ENCODE data around the gene GANC. TPM values are rescaled to one million over a fixed set of nuclear protein-coding genes. Genes with fewer than 3 reads are reported as not detected.

The GANC gene
- total and polyA plus RNA-seq, 2 experiments from 2014 or later, result 7.4 to 12.6 TPM

DNA sequence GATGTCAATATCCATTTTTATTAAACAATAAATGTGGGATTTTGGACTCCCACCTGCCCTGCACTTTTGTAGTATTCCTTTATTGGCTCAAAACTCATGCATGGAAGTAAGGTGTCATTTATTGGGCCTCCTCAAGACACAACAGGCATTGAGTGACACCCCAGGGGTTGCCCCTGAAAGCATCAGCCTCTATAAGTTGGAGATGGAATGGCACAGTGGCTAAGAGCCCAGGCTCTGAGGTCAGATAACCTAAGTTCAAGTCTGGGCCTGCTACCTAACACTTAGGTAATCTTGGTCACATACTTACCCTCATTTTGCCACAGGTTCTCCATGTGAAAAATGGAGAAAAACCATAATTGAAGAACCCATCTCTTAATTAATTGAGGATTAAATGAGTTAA, 90.9 kb downstream of the GANC start:
- H3K36me3 ChIP-seq (ENCODE audit: insufficient read depth), result no peaks in the 10 kb centered on the region; the same call in 1 of the 2 replicates

More for the DNA sequence above, 90.9 kb downstream of the GANC start:
- peaks cover 2% of the 10 kb centered on the region; the same call in 2 of the 3 replicates for H3K36me3 Mint-ChIP-seq (ENCODE audit: low read depth)
- ATAC-seq (peak; percentile 51), DNase-seq (ENCODE audit: low spot score) (no peak)
- no peaks in the 10 kb centered on the region for H3F3A ChIP-seq (replicated peaks; ENCODE audit: low read depth)
- no peak overlapping the region for H3K4me3 Mint-ChIP-seq
- peaks cover 24% of the 10 kb centered on the region for H3K4me1 ChIP-seq (ENCODE audit: insufficient read depth)
- H3K27me3 Mint-ChIP-seq (ENCODE audit: insufficient read depth, low read depth, poor library complexity), result peaks cover 10% of the 10 kb centered on the region
- H3K79me2 ChIP-seq (replicated peaks; ENCODE audit: insufficient read depth), result no peaks in the 10 kb centered on the region
- peaks cover 24% of the 10 kb centered on the region for H3K4me1 Mint-ChIP-seq
- H2AFZ ChIP-seq, result no peak overlapping the region
- H3K9me2 ChIP-seq (ENCODE audit: insufficient read depth), result peaks cover 31% of the 10 kb centered on the region
- H3K4me2 ChIP-seq, result 0 out of 2 replicates have a peak overlapping the region, but pooled peaks have one; percentile 36
- no peaks in the 10 kb centered on the region for H4K20me1 ChIP-seq (replicated peaks; ENCODE audit: insufficient read depth)
- H3K27me3 ChIP-seq (ENCODE audit: insufficient read depth), result no peaks in the 10 kb centered on the region
- H3K27ac Mint-ChIP-seq, result no peak overlapping the region
- peaks cover 8% of the 10 kb centered on the region for H3K9me3 Mint-ChIP-seq
- no peak overlapping the region for H3K27ac ChIP-seq (ENCODE audit: low read depth)
- no peak overlapping the region for H3K4me3 ChIP-seq
- TF ChIP-seq EZH2phosphoT487 (IDR thresholded peaks at IDR 0.05; ENCODE audit: unreplicated experiment), result no peak
- TF ChIP-seq ZNF114 (CRISPR knock-in tag; IDR thresholded peaks at IDR 0.05), result no peak
- TF ChIP-seq EZH2 (IDR thresholded peaks at IDR 0.05; ENCODE audit: low read depth, unreplicated experiment), result no peak
- no peak for TF ChIP-seq STAT1 (IDR thresholded peaks at IDR 0.05; ENCODE audit: unreplicated experiment)
- TF ChIP-seq, protein P1, sequence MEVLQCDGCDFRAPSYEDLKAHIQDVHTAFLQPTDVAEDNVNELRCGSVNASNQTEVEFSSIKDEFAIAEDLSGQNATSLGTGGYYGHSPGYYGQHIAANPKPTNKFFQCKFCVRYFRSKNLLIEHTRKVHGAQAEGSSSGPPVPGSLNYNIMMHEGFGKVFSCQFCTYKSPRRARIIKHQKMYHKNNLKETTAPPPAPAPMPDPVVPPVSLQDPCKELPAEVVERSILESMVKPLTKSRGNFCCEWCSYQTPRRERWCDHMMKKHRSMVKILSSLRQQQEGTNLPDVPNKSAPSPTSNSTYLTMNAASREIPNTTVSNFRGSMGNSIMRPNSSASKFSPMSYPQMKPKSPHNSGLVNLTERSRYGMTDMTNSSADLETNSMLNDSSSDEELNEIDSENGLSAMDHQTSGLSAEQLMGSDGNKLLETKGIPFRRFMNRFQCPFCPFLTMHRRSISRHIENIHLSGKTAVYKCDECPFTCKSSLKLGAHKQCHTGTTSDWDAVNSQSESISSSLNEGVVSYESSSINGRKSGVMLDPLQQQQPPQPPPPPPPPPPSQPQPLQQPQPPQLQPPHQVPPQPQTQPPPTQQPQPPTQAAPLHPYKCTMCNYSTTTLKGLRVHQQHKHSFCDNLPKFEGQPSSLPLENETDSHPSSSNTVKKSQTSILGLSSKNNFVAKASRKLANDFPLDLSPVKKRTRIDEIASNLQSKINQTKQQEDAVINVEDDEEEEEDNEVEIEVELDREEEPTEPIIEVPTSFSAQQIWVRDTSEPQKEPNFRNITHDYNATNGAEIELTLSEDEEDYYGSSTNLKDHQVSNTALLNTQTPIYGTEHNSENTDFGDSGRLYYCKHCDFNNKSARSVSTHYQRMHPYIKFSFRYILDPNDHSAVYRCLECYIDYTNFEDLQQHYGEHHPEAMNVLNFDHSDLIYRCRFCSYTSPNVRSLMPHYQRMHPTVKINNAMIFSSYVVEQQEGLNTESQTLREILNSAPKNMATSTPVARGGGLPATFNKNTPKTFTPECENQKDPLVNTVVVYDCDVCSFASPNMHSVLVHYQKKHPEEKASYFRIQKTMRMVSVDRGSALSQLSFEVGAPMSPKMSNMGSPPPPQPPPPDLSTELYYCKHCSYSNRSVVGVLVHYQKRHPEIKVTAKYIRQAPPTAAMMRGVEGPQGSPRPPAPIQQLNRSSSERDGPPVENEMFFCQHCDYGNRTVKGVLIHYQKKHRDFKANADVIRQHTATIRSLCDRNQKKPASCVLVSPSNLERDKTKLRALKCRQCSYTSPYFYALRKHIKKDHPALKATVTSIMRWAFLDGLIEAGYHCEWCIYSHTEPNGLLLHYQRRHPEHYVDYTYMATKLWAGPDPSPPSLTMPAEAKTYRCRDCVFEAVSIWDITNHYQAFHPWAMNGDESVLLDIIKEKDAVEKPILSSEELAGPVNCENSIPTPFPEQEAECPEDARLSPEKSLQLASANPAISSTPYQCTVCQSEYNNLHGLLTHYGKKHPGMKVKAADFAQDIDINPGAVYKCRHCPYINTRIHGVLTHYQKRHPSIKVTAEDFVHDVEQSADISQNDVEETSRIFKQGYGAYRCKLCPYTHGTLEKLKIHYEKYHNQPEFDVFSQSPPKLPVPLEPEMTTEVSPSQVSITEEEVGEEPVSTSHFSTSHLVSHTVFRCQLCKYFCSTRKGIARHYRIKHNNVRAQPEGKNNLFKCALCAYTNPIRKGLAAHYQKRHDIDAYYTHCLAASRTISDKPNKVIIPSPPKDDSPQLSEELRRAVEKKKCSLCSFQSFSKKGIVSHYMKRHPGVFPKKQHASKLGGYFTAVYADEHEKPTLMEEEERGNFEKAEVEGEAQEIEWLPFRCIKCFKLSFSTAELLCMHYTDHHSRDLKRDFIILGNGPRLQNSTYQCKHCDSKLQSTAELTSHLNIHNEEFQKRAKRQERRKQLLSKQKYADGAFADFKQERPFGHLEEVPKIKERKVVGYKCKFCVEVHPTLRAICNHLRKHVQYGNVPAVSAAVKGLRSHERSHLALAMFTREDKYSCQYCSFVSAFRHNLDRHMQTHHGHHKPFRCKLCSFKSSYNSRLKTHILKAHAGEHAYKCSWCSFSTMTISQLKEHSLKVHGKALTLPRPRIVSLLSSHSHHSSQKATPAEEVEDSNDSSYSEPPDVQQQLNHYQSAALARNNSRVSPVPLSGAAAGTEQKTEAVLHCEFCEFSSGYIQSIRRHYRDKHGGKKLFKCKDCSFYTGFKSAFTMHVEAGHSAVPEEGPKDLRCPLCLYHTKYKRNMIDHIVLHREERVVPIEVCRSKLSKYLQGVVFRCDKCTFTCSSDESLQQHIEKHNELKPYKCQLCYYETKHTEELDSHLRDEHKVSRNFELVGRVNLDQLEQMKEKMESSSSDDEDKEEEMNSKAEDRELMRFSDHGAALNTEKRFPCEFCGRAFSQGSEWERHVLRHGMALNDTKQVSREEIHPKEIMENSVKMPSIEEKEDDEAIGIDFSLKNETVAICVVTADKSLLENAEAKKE (CRISPR knock-in tag; IDR thresholded peaks at IDR 0.05), result no peak
- TF ChIP-seq ZNF331 (CRISPR knock-in tag; IDR thresholded peaks at IDR 0.05; ENCODE audit: low read depth), result no peak
- TF ChIP-seq JUNB (IDR thresholded peaks at IDR 0.05; ENCODE audit: unreplicated experiment), result no peak
- no peak for TF ChIP-seq CREB1 (CRISPR knock-in tag; IDR thresholded peaks at IDR 0.05; ENCODE audit: low read depth)
- TF ChIP-seq, protein P2, sequence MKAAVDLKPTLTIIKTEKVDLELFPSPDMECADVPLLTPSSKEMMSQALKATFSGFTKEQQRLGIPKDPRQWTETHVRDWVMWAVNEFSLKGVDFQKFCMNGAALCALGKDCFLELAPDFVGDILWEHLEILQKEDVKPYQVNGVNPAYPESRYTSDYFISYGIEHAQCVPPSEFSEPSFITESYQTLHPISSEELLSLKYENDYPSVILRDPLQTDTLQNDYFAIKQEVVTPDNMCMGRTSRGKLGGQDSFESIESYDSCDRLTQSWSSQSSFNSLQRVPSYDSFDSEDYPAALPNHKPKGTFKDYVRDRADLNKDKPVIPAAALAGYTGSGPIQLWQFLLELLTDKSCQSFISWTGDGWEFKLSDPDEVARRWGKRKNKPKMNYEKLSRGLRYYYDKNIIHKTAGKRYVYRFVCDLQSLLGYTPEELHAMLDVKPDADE (IDR thresholded peaks at IDR 0.05), result no peak

Measured in GM23338 (cell line).